Stimulated activated CD4-positive, alpha-beta T cell treated with anti-CD3 and anti-CD28 coated beads, Interleukin-4, amount 100 ng/mL, for 24 hours (primary cell): ENCODE measurements around the gene SP100.
"Not testable (repeated sequence)": the region's sequence is repeated elsewhere in the genome, so short reads cannot be mapped to it uniquely, and the experiment has no call there.

Experiments
- DNase-seq: peaks from one replicate; pipeline ENCODE4 v3.0.0-alpha.2; 2020

SP100 gene

GRCh38 chr2:230416061-230416721, at the start of gene SP100:
Gene SP100, plus strand, starts transcription at chr2:230416201. Its CDS starts 96 bp downstream, at chr2:230416297.
- DNase-seq = peak; percentile 81

DNA sequence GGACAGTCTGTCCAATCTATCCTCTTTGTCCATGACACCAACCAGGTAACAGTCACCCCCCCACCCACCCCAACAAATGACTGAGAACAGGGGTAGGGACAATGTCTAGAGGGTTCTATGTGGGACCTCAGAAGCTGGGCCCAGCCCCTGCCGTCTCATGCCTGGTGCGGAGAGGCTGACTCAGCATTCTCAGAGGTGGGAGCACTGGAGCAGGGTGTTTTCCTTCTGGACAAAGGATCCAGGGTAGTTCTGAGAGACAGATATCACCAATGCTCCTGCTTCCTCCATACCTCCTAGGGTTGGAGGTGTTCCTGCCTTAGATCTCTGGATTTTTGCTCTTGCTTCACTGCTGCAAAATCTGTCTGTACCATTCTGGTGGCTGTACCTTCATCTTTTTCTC, 33.9 kb upstream of the SP100 start:
- no peak for DNase-seq

DNA sequence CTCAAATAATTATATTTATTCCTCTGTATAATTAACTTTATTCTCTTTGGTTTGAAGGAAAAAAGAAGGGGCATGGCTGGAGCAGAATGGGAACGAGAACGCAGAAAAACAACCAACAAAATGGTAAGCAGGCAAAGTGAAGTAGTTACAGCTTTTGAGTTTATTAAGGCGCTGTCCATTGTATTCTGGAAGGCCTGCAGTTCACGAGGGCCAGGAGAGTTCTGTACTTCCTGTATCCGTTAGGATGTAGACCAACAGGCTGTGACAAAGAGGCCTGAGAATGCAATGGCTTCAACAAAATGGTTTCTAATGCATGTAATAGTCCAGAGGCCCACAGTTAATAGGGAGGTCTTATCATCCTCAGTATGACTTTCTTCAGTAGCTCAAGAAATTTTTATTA, 32.5 kb upstream of the SP100 start:
- no peak for DNase-seq

DNA sequence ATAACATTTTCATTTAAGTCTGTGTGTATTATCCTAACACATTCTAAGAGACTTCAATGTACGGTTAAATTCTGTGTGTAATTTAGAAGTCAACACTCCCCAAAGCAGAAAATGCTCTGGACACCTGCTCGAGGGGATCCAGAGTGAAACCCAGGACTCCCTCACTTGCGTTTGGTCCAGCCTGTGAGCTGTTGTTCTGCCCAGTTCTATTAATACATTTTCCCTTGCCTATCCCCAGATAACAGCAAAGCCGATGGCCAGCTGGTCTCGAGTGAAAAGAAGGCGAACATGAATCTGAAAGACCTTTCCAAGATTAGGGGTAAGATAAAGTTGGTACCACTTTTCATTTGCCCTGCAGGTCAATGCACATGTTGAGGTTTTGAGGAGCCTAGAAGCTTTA, 31.0 kb upstream of the SP100 start:
- no peak for DNase-seq

- DNase-seq = no peak
Measured at GRCh38 chr2:230394301-230394700, 21.7 kb upstream of the SP100 start.

- not testable (repeated sequence) for DNase-seq
Measured at GRCh38 chr2:230398698-230399097, 17.3 kb upstream of the SP100 start.

DNA sequence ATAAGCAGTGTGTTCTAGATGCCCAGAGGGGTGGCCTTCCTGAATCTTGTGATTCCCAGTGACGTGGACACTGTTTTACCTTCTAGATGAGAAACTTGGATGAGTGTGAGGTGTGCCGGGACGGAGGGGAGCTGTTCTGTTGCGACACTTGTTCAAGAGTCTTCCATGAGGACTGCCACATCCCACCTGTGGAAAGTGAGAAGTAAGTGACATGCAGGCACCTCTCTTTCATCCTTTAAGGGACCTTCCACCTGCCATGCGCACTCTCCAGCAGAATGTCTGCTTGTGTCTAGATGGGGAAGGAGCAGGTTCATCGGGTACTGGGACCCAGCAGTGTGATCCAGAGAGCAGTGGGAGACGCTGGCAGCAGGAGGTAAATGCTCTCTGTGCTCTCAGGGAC, 16.0 kb upstream of the SP100 start:
- DNase-seq = no peak

DNA sequence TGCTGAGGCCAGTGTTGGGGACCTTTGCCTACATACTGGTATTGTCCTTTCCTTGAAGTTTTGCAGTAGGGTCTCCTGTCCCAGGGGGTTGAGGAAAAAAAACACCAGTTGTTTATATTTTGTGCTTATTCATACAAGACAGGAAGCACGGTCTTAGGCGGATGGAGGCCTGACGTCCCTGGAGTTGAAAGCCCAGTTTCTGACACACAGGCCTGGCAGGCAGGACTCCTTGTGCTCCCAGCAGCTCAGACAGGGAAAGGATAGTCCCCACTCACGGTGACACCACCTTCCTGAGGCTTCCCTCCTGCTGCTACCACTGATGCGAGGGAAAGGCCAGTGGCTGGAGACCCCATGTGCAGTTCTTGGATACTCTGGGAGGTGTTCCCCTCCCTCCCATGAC, 15.5 kb upstream of the SP100 start:
- no peak for DNase-seq

GRCh38 chr2:230401026-230401425, 15.0 kb upstream of the SP100 start:
- not testable (repeated sequence) for DNase-seq

- no peak for DNase-seq
Measured at GRCh38 chr2:230403746-230404145, 12.3 kb upstream of the SP100 start.

DNA sequence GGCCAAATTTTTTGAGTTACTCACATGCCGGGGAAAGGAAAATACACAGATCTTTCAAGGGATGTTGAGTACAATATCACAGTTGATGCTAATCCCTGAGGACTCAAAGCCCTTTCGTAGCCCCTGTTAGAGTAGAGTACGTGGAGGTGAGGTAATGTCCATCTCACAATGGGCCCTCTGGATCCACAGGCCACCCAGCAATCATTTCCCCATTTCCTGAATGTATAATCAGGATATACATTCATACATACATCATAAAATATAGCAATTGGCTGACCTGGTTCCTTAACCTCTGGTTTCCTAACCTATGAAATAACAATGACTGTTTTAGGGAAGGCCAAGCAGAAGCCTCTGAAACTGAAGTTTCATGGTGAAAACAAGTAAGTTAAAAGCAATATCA, 10.2 kb upstream of the SP100 start:
- DNase-seq = no peak

GRCh38 chr2:230408244-230408842, 7.7 kb upstream of the SP100 start:
- no peak for DNase-seq

- not testable (repeated sequence) for DNase-seq
Measured at GRCh38 chr2:230409316-230409715, 6.7 kb upstream of the SP100 start.

DNA sequence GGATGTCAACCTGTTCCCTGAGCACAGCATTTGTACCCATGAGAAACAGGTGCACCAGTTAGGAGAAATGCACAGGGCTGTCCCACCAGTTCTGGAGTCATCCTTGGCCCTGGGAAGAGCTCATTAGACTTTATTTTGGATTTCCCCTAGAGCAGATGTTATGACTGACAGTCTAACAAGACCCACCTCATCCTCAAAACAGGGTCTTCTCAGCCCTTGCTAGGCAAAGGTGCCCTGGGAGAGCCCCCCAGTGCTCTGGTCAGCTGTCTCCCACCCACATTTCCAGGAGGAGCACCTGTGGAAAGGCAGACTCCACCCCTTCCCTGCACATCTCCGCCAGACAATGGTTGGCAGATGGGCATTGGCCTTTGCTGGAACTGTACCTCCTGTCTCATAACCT, 5.7 kb upstream of the SP100 start:
- DNase-seq = no peak

DNA sequence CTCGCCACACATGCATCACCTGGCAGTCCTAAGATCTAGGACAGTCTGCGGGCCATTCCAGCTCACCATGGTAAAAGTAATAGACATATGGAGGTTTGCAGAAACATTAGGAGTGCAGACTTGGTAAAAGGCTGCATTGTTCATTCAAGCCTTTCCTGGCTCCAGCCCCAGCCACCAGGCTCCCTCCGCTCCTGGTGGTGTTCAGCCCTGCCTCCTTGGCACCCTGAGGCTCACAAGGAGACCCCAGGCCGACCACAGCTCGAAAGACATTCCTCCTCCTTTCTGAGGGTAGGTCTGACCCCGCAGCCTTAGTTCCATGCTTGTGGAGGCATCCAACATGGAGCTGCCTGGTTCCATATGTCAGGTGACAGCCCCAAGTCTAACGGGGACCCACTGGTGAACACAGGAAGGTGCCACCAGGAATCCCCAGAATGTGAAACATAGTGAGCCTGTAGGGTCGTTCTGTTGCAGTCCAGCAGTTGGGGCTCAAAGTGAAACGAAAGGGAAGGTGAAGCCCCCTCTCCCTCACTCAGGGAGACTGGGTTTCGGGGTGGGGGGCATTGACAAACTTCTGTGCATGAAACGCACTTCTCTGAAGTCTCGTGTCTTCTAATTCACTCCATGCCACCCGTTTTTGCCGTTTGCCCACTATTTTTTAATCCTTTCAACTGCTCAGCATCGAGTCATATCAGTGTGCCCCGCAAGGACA, 5.0 kb upstream of the SP100 start:
- DNase-seq = no peak

GRCh38 chr2:230411570-230412370, 4.2 kb upstream of the SP100 start:
- DNase-seq = peak; percentile 59

GRCh38 chr2:230412371-230412711, 3.7 kb upstream of the SP100 start:
- no peak for DNase-seq

DNA sequence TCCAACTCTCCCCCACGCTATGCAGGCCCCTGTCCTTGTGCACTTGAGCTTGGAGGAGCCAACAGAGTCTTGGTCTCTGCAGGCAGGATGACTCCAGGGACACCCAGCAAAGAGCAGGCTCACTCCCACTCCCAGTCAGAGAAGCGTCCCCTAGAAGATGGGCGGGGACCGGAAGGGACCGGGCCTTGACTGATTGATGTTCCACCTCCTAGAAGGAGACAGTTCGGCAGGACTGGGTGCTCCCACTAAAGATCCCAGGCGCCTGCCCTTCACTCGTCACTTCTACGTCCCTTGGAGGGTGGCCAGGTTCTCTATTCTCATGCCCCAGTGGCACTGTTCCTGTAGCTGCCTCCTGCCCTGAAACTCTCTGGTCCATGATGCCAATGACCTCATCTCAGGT, 3.2 kb upstream of the SP100 start:
- no peak for DNase-seq

- no peak for DNase-seq
Measured at GRCh38 chr2:230413479-230413878, 2.5 kb upstream of the SP100 start.

DNA sequence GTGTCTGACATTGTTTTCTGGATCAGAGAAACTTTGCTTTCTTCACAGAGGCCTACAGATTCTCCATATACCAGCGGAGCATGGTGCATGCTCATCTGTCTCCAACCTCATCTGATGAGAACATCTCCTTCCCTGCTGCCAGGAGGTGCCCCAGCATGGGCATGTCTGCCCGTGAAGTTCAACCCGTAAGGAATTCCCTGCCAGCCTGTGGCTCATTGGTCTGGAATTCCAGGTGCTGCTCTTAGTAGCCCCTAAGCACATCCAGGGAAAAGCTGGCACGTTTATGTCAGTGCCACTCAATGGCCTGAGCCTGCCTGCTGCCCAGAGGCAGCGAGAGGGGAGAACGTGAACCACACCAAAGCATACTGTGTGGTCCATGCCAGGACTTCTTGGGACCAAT, 1.7 kb upstream of the SP100 start:
- DNase-seq = no peak

DNA sequence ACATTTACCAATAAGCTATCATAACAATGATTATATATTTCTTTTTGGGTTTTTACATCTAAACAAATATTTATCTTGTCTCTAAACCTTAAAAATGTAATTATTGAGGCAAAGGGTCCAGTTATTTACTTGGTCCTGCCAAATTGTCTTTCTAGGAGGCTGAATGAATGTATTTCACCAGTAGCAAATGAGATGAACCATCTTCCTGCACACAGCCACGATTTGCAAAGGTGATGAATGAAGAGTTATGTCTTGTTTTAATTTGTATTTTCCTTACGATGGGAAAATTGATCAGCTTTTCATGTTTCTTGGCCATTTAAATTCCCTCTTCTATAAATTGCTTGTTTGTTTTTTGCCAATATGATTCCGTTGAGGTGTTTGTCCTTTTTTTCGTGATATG, 1.4 kb downstream of the SP100 start:
- DNase-seq = no peak

DNA sequence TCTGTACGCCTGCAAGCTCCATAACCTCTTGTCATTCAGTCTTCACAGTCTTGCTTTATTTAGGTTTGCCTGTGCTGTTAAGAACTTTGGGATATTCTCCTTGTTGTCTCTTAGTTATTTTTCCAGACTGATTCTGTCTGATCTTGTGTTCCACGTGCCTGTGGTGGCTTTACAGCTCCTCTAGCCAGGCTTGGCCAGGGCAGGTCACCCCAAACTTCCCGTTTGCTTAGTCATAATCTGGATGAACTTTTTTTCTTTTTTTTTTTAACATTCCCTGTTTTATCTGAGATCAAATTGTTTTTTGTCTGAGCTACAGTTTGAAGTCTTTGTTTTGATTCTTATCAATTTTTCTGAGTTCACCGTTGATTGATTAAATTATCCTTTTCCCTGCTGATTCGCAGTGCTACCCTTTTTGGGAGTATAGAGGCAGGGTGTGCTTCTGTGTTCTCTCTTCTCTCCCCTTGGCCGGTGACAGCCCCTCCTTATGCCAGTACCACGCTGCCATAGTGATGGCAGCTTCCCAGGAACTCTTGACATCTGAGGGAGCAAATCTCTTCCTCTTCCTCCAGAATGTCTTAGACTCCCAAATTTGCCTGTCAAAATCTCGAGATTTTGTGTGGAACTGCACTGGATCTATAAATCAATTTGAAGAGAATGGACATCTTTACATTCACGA, 2.5 kb downstream of the SP100 start:
- DNase-seq = no peak

DNA sequence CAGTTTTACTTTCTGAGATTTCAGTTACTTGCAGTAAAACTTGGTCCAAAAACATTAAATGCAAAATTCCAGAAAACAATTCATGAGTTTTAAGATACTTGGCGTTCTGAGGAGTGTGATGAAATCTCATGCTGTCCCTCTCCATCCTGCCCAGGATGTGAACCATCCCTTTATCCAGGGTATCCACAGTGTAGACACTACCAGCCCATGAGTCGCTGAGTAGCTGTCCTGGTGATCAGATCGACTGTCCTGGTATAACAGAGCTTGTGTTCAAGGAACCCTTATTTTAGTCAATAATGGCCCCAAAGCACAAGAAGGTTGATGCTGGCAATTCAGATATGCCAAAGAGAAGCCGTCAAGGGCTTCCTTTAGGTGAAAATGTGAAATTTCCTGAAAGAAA, 3.2 kb downstream of the SP100 start:
- DNase-seq = no peak
